HepG2 (cell line): ENCODE data around the gene PRPF38A. TPM values are rescaled to one million over a fixed set of nuclear protein-coding genes. Genes with fewer than 3 reads are reported as not detected.

Experiments used
- IRF2 ChIP-seq: IDR thresholded peaks from 2 replicates; pipeline ENCODE4 v1.6.1; 2018; ENCODE audit warnings: missing genetic modification reagents, missing compliant biosample characterization
- NCOA5 ChIP-seq: sonication (generic); formaldehyde crosslinking; IDR thresholded peaks from 2 replicates; pipeline ENCODE4 v1.4.0; 2020; ENCODE audit warnings: missing genetic modification reagents
- REL ChIP-seq: sonication (generic); formaldehyde crosslinking; conservative IDR thresholded peaks from 2 replicates; pipeline ENCODE4 v1.8.0; 2022; ENCODE audit warnings: mild to moderate bottlenecking, missing genetic modification reagents, moderate library complexity
- RXRB ChIP-seq: IDR thresholded peaks from 2 replicates; pipeline ENCODE4 v1.6.1; 2016; ENCODE audit warnings: borderline replicate concordance, missing genetic modification reagents, missing compliant biosample characterization
- ZBTB8A ChIP-seq: sonication (generic); formaldehyde crosslinking; IDR thresholded peaks from 2 replicates; pipeline ENCODE4 v1.4.0; 2020; ENCODE audit warnings: mild to moderate bottlenecking, low read depth, missing genetic modification reagents, borderline replicate concordance
- ZNF350 ChIP-seq: sonication (generic); formaldehyde crosslinking; IDR thresholded peaks from 2 replicates; pipeline ENCODE4 v1.4.0; 2020; ENCODE audit warnings: mild to moderate bottlenecking, low read depth, missing genetic modification reagents, borderline replicate concordance
- ZNF552 ChIP-seq: sonication (generic); formaldehyde crosslinking; IDR thresholded peaks from 2 replicates; pipeline ENCODE4 v1.9.0; 2022; ENCODE audit warnings: missing genetic modification reagents, mild to moderate bottlenecking, borderline replicate concordance
- polyA plus RNA-seq, 8 experiments: library from polyadenylated mRNA; depleted of rRNA in 3 of 8; stranded (reverse) in 7 of 8; unstranded in 1 of 8; fragments of >200 nt; fragmentation: Illumina TruSeq in 4 of 8; extraction: Trizol in 4 of 8; gene quantifications; 2 replicates each; pipeline versions ENCODE4 v1.2.1 to v1.2.3, GENCODE V29; 2011 to 2016; ENCODE audit warnings: low read depth in 4 of 8, missing spikeins in 1 of 8, mixed read lengths in 1 of 8; ENCODE audit not compliant: insufficient read depth in 1 of 8
- total RNA-seq, 5 experiments: library from RNA; depleted of rRNA; stranded (reverse); fragments of >200 nt; fragmentation: Illumina TruSeq; extraction: Trizol; gene quantifications; 2 replicates each; pipeline ENCODE4 v1.2.3, GENCODE V29; 2016; ENCODE audit warnings: low read depth in 1 of 5
- TF ChIP-seq, protein P1 (sequence below), 2 experiments: sonication (generic) in 1 of 2; formaldehyde crosslinking in 1 of 2; IDR thresholded peaks; 2 replicates each; pipeline versions ENCODE4 v1.4.0 to v1.6.1; 2018 to 2020; ENCODE audit warnings: missing genetic modification reagents in 2 of 2, borderline replicate concordance in 1 of 2, low read depth in 1 of 2, mild to moderate bottlenecking in 1 of 2, missing biosample characterization in 1 of 2
- TF ChIP-seq, protein P2 (sequence below): IDR thresholded peaks from 2 replicates; pipeline ENCODE4 v1.4.0; 2020; ENCODE audit warnings: mild to moderate bottlenecking, missing genetic modification reagents
- TF ChIP-seq, protein P3 (sequence below): sonication (generic); formaldehyde crosslinking; IDR thresholded peaks from 2 replicates; pipeline ENCODE4 v1.4.0; 2020; ENCODE audit warnings: missing genetic modification reagents
- TF ChIP-seq, protein P4 (sequence below): sonication (generic); formaldehyde crosslinking; IDR thresholded peaks from 2 replicates; pipeline ENCODE4 v1.4.0; 2020; ENCODE audit warnings: low read depth, missing genetic modification reagents
- TF ChIP-seq, protein P5 (sequence below): sonication (generic); formaldehyde crosslinking; IDR thresholded peaks from 2 replicates; pipeline ENCODE4 v1.5.1; 2020; ENCODE audit warnings: missing genetic modification reagents, mild to moderate bottlenecking, borderline replicate concordance

PRPF38A gene
- total and polyA plus RNA-seq, 2 of the 13 experiments (the other 11 are each of a cell fraction or from before 2014, with no cell fraction given), result 18.3 to 45.5 TPM

DNA sequence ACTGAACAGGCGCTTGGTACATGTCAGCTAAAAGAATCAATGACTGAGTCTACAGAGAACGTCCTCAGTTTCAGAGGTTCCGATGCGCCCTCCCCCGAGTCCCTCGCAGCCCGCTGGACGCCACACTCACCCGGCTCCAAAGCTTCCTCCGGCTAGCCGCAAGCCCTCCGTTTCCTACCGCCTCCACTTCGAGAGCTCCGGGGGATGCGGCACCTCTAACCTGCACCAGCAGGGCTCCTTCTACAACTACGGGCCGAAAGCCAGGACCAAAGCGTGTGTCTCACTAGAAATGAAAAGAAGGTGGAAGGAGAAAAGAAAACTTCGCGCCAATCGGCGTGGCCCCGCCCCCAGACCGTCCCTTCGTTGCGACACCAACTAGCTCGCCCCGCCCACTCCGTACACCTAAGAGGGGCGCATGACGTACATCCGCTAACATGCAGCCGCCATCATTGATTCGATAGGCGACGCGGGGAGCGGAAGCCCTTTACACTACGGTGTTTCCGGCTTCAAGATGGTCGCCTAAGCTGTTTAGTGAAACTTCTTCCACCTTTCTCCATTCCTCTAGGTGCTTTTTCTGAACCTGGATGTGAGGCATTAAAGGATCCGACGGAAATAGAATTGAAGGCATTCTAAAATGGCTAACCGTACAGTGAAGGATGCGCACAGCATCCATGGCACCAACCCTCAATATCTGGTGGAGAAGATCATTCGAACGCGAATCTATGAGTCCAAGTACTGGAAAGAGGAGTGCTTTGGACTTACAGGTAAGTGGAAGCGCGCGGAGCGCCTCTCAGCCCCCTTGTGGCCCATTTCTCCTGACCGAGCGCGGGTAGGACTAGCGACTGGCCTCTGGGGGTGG, at the start of gene PRPF38A, which contains the start of gene ORC1 (continued):
- TF ChIP-seq ZNF350 (CRISPR knock-in tag) (peak; percentile 86; the same call in 1 of the 2 replicates), IRF2 (CRISPR knock-in tag) (peak; percentile 88), ZBTB8A (CRISPR knock-in tag) (no peak), NCOA5 (CRISPR knock-in tag) (no peak), ZNF552 (CRISPR knock-in tag) (no peak), RXRB (CRISPR knock-in tag) (peak; percentile 82), REL (CRISPR knock-in tag) (no peak)
- TF ChIP-seq, protein P1, sequence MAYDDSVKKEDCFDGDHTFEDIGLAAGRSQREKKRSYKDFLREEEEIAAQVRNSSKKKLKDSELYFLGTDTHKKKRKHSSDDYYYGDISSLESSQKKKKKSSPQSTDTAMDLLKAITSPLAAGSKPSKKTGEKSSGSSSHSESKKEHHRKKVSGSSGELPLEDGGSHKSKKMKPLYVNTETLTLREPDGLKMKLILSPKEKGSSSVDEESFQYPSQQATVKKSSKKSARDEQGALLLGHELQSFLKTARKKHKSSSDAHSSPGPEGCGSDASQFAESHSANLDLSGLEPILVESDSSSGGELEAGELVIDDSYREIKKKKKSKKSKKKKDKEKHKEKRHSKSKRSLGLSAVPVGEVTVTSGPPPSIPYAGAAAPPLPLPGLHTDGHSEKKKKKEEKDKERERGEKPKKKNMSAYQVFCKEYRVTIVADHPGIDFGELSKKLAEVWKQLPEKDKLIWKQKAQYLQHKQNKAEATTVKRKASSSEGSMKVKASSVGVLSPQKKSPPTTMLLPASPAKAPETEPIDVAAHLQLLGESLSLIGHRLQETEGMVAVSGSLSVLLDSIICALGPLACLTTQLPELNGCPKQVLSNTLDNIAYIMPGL (CRISPR knock-in tag; IDR thresholded peaks at IDR 0.05; ENCODE audit: borderline replicate concordance in 1 of 2, low read depth in 1 of 2), result peak; percentile 72 to 76; a peak in 2 of 4 replicates
- TF ChIP-seq, protein P2, sequence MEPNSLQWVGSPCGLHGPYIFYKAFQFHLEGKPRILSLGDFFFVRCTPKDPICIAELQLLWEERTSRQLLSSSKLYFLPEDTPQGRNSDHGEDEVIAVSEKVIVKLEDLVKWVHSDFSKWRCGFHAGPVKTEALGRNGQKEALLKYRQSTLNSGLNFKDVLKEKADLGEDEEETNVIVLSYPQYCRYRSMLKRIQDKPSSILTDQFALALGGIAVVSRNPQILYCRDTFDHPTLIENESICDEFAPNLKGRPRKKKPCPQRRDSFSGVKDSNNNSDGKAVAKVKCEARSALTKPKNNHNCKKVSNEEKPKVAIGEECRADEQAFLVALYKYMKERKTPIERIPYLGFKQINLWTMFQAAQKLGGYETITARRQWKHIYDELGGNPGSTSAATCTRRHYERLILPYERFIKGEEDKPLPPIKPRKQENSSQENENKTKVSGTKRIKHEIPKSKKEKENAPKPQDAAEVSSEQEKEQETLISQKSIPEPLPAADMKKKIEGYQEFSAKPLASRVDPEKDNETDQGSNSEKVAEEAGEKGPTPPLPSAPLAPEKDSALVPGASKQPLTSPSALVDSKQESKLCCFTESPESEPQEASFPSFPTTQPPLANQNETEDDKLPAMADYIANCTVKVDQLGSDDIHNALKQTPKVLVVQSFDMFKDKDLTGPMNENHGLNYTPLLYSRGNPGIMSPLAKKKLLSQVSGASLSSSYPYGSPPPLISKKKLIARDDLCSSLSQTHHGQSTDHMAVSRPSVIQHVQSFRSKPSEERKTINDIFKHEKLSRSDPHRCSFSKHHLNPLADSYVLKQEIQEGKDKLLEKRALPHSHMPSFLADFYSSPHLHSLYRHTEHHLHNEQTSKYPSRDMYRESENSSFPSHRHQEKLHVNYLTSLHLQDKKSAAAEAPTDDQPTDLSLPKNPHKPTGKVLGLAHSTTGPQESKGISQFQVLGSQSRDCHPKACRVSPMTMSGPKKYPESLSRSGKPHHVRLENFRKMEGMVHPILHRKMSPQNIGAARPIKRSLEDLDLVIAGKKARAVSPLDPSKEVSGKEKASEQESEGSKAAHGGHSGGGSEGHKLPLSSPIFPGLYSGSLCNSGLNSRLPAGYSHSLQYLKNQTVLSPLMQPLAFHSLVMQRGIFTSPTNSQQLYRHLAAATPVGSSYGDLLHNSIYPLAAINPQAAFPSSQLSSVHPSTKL (CRISPR knock-in tag), result peak; percentile 71
- TF ChIP-seq, protein P3, sequence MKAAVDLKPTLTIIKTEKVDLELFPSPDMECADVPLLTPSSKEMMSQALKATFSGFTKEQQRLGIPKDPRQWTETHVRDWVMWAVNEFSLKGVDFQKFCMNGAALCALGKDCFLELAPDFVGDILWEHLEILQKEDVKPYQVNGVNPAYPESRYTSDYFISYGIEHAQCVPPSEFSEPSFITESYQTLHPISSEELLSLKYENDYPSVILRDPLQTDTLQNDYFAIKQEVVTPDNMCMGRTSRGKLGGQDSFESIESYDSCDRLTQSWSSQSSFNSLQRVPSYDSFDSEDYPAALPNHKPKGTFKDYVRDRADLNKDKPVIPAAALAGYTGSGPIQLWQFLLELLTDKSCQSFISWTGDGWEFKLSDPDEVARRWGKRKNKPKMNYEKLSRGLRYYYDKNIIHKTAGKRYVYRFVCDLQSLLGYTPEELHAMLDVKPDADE (CRISPR knock-in tag), result no peak
- TF ChIP-seq, protein P4, sequence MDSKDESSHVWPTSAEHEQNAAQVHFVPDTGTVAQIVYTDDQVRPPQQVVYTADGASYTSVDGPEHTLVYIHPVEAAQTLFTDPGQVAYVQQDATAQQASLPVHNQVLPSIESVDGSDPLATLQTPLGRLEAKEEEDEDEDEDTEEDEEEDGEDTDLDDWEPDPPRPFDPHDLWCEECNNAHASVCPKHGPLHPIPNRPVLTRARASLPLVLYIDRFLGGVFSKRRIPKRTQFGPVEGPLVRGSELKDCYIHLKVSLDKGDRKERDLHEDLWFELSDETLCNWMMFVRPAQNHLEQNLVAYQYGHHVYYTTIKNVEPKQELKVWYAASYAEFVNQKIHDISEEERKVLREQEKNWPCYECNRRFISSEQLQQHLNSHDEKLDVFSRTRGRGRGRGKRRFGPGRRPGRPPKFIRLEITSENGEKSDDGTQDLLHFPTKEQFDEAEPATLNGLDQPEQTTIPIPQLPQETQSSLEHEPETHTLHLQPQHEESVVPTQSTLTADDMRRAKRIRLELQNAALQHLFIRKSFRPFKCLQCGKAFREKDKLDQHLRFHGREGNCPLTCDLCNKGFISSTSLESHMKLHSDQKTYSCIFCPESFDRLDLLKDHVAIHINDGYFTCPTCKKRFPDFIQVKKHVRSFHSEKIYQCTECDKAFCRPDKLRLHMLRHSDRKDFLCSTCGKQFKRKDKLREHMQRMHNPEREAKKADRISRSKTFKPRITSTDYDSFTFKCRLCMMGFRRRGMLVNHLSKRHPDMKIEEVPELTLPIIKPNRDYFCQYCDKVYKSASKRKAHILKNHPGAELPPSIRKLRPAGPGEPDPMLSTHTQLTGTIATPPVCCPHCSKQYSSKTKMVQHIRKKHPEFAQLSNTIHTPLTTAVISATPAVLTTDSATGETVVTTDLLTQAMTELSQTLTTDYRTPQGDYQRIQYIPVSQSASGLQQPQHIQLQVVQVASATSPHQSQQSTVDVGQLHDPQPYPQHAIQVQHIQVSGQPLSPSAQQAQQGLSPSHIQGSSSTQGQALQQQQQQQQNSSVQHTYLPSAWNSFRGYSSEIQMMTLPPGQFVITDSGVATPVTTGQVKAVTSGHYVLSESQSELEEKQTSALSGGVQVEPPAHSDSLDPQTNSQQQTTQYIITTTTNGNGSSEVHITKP (CRISPR knock-in tag), result peak; percentile 27; the same call in 1 of the 2 replicates
- TF ChIP-seq, protein P5, sequence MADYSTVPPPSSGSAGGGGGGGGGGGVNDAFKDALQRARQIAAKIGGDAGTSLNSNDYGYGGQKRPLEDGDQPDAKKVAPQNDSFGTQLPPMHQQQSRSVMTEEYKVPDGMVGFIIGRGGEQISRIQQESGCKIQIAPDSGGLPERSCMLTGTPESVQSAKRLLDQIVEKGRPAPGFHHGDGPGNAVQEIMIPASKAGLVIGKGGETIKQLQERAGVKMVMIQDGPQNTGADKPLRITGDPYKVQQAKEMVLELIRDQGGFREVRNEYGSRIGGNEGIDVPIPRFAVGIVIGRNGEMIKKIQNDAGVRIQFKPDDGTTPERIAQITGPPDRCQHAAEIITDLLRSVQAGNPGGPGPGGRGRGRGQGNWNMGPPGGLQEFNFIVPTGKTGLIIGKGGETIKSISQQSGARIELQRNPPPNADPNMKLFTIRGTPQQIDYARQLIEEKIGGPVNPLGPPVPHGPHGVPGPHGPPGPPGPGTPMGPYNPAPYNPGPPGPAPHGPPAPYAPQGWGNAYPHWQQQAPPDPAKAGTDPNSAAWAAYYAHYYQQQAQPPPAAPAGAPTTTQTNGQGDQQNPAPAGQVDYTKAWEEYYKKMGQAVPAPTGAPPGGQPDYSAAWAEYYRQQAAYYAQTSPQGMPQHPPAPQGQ (CRISPR knock-in tag), result no peak
